Hematopoietic multipotent progenitor cell treated with erythropoietin and hydrocortisone succinate and interleukin-3 and kit ligand, for 15 days (in vitro differentiated cells): ENCODE measurements around the gene TNS2.

Experiments used
- DNase-seq: peaks from one replicate; pipeline ENCODE4 v3.0.0-alpha.2; 2015; ENCODE audit warnings: low spot score

The TNS2 gene

DNA sequence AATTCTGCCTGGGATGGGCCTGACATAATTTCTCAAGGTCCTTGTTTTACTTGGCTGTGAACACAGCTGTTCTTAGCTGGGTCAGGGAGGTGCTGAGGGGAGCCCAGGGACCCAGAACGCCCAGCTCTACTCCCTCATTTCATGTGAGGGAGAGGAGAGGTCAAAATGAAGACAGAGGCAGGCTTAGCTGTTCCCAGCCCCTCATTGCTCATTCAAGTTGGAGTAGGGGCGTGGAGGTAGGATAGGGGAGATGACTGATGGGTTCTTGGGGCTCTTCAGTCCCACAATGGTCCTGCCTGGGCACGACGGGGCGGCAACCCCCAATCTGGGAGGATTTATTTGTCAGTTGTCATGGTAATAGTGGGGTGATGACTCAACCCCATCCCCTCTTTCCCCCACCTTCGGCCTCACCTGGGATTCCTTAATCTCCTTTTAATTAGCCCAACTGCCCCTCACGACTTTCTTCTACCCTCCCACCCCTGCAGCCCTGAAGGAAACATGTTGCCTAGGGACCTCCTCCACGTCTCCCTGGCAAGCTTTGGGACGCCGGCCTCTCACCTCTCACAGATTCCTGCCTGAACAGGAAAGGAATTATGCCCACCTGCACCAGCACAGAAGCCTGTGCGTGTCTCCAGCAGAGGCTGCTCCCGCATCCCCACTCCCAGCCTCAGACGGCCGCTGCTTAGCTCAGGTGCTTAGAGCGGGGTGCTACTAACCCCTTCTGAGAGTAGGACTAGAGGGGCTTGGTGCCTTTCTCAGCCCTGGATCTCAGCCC, 19.1 kb downstream of the TNS2 start:
- DNase-seq: no peak

DNA sequence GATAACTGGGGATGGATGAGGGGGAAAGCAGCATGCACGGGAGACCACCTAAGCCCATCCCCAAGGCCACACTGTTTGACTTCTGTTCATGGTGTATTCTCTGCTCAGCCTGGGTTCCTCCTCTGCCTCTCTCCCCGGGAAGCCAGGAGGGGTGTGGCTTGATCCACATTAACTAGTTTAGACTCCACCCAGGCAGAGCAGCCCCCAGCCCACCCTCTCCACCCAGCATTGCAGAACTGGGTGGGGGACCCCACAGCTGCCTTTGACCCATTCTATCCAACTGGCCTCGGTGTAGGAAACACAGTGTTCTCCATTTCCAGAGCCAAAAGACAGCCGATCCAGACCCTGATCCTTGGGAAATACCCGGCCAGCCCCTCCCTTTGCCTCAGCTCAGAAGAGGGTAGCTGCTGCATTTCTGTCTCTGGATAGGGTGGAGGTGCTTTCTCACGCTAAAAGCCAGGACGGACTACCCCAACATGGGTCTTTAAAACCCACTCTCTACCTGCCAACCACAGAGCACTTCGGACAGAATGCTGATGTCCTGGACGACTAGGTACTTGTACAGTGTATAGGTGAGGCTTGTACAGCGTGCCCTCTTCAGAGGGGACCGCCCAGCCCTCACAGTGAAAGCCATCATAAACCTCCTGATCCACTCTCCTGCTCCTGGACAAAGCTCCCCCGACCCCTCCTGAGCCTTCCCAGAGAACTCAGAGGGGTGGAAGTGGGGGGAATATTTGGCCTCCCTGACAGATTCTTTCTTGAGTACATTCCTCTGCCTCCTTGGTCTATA, 20.0 kb downstream of the TNS2 start:
- DNase-seq: no peak

GRCh38 chr12:53070877-53071492, 21.1 kb downstream of the TNS2 start:
- no peak for DNase-seq

DNA sequence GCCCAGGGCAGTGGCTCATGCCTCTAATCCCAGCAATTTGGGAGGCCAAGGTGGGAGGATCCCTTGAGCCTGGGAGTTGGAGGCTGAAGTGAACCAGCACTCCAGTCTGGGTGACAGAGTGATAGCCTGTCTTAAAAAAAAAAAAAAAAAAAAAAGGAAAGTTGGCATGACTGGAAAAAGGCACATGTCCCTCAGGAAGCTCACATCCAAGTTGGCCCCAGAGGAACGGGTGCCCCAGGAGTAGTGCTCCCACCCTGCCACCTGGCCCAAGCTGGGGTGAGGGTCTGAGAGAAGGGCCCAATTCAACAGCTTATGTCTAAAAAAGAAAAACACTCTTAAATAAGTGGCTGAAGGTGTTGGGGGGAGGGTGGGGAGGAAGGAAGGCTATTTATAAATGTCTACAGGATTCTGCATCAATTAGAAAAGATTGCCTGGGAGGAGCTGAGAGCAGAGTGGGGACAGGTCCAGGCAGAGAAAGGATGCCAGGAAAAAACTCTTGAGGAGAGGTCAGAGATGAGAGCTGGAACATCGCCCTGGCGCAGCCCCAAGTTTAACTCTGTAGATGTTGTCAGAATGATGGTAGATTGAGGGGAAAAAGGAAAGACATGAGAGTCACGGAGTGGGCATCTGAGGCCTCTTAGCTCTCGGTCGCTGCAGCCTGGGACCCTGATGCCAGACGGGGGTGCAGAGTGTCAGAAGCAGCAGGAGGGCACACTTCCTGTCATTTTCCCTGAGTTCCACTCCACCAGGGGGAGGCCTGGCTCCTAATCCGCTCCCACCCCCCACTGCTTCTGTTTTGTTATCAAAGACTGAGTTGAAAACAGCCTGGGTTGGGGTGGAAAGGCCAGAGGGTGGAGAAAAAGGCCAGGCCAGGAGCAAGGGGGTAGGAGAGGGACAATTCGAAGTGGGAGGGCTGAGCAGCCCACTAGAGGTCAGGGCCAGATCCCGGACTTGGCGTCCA, 22.0 kb downstream of the TNS2 start:
- no peak for DNase-seq

GRCh38 chr12:53073881-53074280, 24.0 kb downstream of the TNS2 start:
- no peak for DNase-seq

DNA sequence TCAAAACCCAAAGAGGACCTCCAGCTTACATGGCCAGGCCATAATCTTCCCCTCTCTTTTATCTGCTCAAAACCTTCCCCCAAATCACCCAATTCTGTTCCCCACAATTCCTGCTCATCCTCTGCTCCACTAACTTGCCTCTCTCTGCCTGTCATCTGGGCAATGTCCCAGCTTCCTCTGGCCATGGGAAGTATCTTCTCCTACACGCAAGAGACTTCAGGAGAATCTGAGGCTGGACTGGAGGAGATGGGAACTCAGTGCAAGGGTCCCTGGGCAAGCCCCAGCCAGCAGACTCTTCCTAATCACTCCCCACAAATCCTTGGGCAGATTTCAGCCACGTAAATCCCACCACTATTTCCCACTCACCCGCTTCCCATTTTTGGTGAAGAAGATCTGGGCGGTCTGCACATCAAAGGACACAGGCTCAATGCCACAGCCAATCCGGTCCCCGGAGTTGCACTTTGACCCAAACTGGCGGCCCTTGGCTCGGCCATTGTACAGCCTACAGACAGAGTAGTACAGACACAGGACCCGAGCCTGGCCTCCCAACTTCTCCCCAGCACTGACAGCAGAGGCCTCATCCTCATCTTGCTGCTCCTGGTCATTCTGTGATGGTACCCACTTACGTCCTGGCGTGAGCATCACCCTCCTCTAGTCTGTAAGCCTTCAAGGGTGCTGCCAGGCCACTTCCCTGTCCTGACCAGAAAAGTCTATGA, 24.6 kb downstream of the TNS2 start:
- DNase-seq: no peak

DNA sequence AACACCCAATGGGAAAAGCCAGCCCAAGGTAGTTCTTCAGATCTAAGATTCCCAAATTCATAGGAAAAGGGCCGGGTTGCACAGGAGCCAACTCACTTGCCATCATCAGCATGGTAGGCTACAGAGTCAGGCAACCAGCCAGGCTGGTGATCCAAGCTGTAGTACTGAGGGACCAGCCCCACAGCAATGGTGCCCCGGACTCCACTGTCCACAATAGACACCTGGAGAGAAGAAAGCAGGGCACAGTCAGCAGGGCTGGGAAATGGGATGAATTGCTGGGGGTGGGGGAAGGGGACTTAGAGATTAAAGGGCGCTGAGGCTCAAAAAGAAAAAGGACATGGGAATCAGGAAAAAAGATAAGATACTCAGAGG, 25.1 kb downstream of the TNS2 start:
- no peak for DNase-seq

DNA sequence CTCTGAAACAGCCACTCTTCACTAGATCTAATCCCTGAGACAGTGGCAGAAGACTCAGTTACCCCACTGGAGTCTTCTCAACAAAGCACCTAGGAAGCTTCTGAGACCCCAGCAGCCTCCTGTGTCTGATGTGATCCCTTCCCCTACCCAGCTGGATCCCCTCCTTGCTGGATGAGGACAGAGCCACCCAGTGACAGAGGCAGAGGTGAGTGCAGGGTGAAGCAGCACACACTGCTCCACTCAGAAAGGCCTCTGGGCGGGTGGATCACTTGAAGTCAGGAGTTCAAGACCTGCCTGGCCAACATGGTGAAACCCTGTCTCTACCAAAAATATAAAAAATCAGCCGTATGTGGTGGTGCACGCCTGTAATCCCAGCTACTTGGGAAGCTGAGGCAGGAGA, 26.6 kb downstream of the TNS2 start:
- no peak for DNase-seq

DNA sequence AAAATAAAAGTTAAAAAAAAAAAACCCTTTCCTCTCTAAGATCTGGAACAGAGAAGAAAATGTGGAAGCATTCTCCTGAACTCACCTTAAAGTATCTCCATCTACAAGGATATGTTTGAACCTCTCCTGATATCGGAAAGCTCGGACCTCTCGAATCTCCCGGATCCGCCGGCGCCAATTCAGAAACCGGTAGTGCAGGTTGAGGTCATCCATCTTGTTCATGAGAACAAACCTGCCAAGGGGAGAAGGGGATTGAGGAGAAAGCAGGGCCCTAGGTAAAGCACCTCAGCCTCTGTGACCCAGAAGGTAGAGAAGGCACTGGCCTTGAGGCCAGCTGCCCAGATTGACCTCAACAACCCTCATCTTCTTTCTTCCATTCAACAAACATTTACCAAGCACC, 27.2 kb downstream of the TNS2 start:
- DNase-seq: no peak

DNA sequence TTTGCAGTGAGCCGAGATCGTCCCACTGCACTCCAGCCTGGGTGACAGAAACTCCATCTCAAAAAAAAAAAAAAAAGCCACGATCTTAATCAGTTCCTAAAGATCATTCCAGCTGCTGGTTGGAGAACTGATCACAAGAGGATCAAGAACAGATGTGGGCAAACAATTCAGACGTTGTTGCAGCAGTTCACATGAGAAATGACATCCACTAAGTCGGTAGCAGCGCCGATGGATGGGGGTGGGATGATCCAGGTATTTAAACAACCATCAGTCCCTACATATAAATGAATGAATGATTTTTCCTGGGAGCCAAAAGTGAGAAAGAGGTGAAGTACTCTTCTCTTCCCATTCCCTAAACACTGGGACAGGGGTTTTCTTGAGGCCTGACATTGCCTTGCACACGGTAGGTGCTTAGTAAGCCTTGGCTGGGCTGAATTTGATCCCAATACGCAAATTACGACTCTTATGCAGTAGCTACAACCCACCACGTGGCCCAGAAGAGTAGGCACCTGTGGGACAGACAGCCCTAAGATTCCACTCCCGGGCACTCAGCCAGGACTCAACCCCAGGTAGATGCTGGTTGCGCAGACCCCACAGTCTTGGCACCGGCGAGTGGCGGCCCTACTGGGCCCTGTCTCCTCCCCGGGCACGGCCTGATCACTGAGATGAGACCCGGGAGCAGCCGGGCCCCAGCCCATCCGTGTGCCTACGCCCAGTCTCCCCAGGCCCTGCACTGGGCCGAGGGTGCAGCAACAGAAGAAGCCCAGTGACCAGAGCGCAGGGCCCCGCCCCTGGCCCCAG, 28.8 kb downstream of the TNS2 start:
- no peak for DNase-seq

DNA sequence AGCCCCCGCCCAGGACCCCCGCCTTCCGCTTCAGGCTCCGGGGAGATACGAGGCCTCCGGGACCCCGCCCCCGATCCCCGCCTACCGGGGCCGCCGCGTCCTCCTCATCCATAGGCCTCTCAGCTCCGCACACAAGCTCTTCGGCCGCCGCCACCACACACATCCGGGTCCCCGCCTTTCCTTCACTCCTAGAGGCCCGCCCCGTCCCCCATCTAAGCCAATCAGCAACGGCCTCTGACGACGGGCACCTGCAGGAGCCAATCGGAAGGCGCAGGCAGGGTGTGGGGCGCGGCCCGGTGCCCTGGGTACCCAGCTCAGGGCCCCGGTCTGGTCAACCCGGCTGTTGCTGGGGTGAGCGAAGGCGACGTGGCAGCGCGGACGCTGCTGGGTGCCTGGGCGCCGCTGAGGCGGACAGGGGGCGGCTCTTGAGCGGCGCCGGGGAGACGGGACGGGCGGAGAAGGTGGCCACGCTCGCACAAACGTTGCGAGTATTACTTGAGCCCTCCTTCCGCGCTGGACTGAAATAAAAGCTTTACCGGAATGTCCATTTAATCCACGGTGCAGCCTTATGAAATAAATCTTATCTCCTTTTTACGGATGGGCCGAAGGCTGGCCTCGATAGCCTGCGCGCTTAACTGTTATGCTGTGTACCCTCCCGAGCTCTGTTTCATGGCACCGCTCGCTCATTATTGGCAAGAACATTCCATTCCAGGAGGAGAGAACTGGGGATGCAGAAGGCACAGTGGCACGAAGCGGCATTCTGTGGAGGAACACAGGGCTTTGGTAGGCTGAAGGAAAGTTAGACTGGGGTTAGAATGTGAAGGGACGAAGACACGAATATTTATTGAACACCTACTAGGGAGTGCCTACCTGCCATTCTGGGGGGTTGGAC, 29.6 kb downstream of the TNS2 start, which contains the start of gene SPRYD3:
Gene SPRYD3 (minus strand): TSS at position 165 of the 892 bp plus-strand sequence. CDS start 57 bp downstream, at position 108.
- peak; percentile 94 for DNase-seq

GRCh38 chr12:53082637-53083175, 32.8 kb downstream of the TNS2 start:
- DNase-seq: no peak

GRCh38 chr12:53086361-53086760, 36.5 kb downstream of the TNS2 start:
- no peak for DNase-seq

DNA sequence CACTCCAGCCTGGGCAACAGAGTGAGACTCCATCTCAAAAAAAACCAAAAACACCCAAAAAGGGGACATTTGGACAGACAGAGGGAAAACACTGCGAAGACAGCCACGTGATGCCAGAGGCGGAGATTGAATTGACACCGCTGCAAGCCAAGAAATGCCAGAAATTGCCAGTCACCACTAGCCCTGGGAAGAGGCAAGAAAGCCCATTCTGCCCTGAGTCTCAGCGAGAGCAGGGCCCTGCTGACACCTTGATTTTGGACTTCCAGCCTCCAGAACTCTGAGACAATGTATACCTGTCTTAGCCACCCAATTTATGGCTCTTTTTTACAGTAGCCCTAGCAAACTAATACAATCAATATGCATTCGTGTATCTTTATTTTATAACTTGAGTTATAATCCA, 40.2 kb downstream of the TNS2 start:
- DNase-seq: no peak

GRCh38 chr12:53090554-53090953, 40.7 kb downstream of the TNS2 start:
- DNase-seq: no peak

DNA sequence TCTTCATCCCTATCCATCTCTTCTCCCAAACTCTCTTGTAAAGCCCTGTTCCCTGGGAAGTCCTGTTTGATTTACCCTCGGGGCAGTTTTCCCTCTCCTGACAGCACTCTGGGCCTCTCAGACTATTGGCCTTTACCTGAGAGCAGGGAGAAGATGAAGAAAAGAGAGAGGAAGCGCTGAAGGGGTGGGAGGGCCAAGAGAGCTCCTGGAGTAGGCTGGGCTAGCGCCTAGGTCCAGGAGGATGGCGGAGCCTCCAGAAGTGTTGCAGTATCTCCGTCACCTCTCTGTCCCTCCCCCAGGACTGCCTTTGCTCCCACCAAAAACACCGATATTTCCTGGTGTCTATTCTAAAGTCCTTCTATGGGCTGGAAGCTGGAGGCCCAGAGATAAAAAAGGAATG, 41.9 kb downstream of the TNS2 start:
- DNase-seq: no peak

- DNase-seq: no peak
Observed at GRCh38 chr12:53093777-53094393, 44.0 kb downstream of the TNS2 start.

DNA sequence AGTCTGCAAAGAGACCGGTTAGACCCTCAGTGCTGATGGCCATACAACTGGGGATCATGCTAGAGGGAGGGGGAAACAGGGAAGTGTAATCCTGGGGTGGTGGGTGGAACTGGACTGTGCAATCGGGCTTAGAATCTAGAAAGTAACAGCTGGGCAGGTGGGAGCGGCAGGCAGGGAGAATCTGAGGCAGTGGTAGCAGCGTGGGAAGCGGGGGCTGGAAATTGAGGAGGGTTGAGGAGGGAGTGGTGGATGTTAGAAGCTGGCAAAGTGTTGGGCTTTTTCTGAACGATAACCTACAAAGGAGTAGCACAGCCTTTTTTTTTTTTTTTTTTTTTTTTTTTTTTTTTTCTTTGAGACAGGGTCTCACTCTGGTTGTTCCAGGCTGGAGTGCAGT, 44.5 kb downstream of the TNS2 start:
- DNase-seq: no peak
